K562 treated with DMSO at 1 percent for 4 hours (cell line): ENCODE measurements around the gene PIK3R6. TPM values are rescaled to one million over a fixed set of nuclear protein-coding genes. Genes with fewer than 3 reads are reported as not detected.

Experiments used
- total RNA-seq: library from RNA; unstranded; fragments of 300-600 nt; gene quantifications from 2 replicates; pipeline ENCODE4 v1.2.3, GENCODE V29; 2022; ENCODE audit not compliant: insufficient read depth

The PIK3R6 gene, protein sequence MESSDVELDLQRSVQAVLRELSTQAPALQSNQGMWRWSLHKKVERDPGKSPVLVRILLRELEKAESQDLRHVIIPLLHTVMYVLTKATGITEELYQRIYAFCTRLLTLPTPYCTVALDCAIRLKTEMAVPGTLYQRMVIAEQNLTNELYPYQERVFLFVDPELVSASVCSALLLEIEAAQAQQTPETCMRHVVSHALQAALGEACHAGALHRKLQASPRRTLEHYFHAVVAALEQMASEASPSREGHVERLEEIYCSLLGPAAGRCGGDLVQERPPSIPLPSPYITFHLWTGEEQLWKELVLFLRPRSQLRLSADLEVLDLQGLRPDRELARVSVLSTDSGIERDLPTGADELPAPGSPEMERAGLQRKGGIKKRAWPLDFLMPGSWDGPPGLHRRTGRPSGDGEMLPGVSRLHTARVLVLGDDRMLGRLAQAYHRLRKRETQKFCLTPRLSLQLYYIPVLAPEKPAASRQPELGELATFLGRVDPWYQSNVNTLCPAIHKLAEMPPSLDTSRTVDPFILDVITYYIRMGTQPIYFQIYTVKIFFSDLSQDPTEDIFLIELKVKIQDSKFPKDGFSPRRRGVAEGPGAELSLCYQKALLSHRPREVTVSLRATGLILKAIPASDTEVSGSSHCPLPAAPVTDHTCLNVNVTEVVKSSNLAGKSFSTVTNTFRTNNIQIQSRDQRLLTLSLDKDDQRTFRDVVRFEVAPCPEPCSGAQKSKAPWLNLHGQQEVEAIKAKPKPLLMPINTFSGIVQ
- not detected in 2 replicates for total RNA-seq

DNA sequence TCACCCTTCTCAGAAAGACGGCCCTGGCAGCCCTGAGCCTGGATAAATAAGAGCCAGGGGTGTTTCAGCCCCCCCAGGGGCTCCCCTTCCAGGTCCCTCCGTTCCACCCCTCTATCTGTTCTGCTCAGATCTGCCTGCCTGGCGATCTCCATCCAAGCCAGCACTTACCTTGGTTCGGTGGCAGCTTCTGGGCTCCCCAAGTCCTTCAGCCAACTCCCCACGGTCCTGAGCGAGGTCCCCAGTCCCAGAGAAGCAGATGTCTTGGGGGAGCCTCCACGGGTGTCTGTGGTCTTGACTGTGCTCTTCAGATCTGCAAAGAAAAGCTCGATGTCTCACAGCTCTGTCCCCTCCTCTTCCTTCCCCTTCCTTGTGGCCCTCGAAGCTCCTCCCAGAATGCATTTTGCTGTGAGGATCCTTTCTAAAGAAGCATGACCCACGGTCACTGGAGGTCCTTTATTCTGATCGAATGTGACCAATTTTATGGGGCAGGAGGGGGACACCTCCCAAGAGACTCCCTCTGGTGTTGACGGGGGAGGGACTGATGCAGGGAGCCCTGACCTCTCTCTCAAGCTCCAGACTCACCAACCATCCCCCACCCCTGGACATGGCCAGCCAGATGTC is at the start of gene PIK3R6:
TSS of gene PIK3R6 (minus strand) at position 314 of the 621 bp plus-strand sequence. CDS start 17,880 bp downstream, outside the sequence.

GRCh38 chr17:8798846-8799569 is 68.5 kb downstream of the PIK3R6 start, which contains the start of gene MFSD6L:
Gene MFSD6L (minus strand): TSS chr17:8799365. CDS start chr17:8799120, 245 bp downstream.

GRCh38 chr17:8758137-8758596 is 109.3 kb downstream of the PIK3R6 start, which contains the start of gene SPDYE4:
Gene SPDYE4 (minus strand): TSS chr17:8758546. CDS start chr17:8758382, 164 bp downstream.

Other genes with a start within 250 kb of the PIK3R6 start
- gene MYH10, start 236.9 kb downstream of the PIK3R6 start, total RNA-seq, result 18.7 and 28.6 TPM in 2 replicates
- not detected in 2 replicates for gene CCDC42, start 122.8 kb downstream of the PIK3R6 start, total RNA-seq
- not detected in 2 replicates for gene SPDYE4, start 109.1 kb downstream of the PIK3R6 start, total RNA-seq
- gene MFSD6L, start 68.3 kb downstream of the PIK3R6 start, total RNA-seq, result not detected in 2 replicates
- gene PIK3R5, start 98.0 kb upstream of the PIK3R6 start, total RNA-seq, result 0.17 TPM in 1 of 2 replicates, not detected in the other
- not detected in 2 replicates for gene NTN1, start 153.8 kb upstream of the PIK3R6 start, total RNA-seq